Sigmoid colon (tissue), 7 donors: Measurements from ENCODE around the gene CREB3L2. TPM values are rescaled to one million over a fixed set of nuclear protein-coding genes. Genes with fewer than 3 reads are reported as not detected.

Source experiments
- DNase-seq: peaks from one replicate; pipeline ENCODE4 v3.0.0-alpha.2; 2019
- H3K27ac ChIP-seq, 4 donors: fragments of 200-600 bp; sonication (generic); one replicate each; pipeline ENCODE4 v1.5.1; 2016 to 2019; ENCODE audit warnings: mild to moderate bottlenecking in 1 of 4
- H3K27me3 ChIP-seq, 3 donors: fragments of 200-600 bp; sonication (generic); one replicate each; pipeline ENCODE4 v1.5.1; 2019; ENCODE audit warnings: mild to moderate bottlenecking in 1 of 3
- H3K36me3 ChIP-seq, 4 donors: fragments of 200-600 bp; sonication (generic); one replicate each; pipeline ENCODE4 v1.5.1; 2016 to 2019
- H3K4me1 ChIP-seq, 4 donors: fragments of 200-600 bp; sonication (generic); one replicate each; pipeline ENCODE4 v1.5.1; 2017 to 2019
- H3K4me3 ChIP-seq, 4 donors: fragments of 200-600 bp; sonication (generic); one replicate each; pipeline ENCODE4 v1.5.1; 2017 to 2019; ENCODE audit warnings: mild to moderate bottlenecking in 2 of 4, moderate library complexity in 1 of 4
- H3K9me3 ChIP-seq, 4 donors: fragments of 200-600 bp in 3 of 4; sonication (generic) in 3 of 4; one replicate each; pipeline versions ENCODE4 v1.5.1 to v1.6.1; 2013 to 2019
- CTCF ChIP-seq, 4 experiments: fragments of 450-650 bp in 3 of 4; fragments of 200-600 bp in 1 of 4; IDR thresholded peaks; one replicate each; pipeline ENCODE4 v1.5.1; 2016 to 2019; ENCODE audit warnings: antibody characterized with exemption in 4 of 4, mild to moderate bottlenecking in 3 of 4, moderate library complexity in 2 of 4
- EP300 ChIP-seq, 4 donors: sonication (generic); formaldehyde crosslinking; IDR thresholded peaks; one replicate each; pipeline ENCODE4 v1.6.1; 2017; ENCODE audit warnings: antibody characterized with exemption in 4 of 4
- POLR2A ChIP-seq, 2 donors: fragments of 450-650 bp; IDR thresholded peaks; one replicate each; pipeline ENCODE4 v1.6.1; 2016; ENCODE audit warnings: antibody characterized with exemption in 2 of 2, mild to moderate bottlenecking in 2 of 2, moderate library complexity in 2 of 2
- POLR2AphosphoS5 ChIP-seq, 4 donors: sonication (generic); formaldehyde crosslinking; IDR thresholded peaks; one replicate each; pipeline ENCODE4 v1.6.1; 2017; ENCODE audit warnings: antibody characterized with exemption in 4 of 4
- WGBS, 2 donors: extraction: QIAGEN DNeasy Blood & Tissue Kit; methylation state at CpG; one replicate each; pipeline ENCODE4 v1.1.7; 2013; 5-methylcytosine and 5-hydroxymethylcytosine counted together
- intact Hi-C: fragments of 100-400 bp; cut with DNase I; formaldehyde crosslinking; loops from one replicate; pipeline ENCODE4 v1.15.1; 2023
- polyA plus RNA-seq, 3 donors: library from polyadenylated mRNA; stranded (reverse); fragments of 200-250 nt; gene quantifications; one replicate each; pipeline ENCODE4 v1.2.3, GENCODE V29; 2013
- total RNA-seq, 4 donors: library from RNA; depleted of rRNA; stranded (reverse); fragments of >200 nt; gene quantifications; one replicate each; pipeline ENCODE4 v1.1.0, GENCODE V29; 2016
- donor health status: healthy with polysubstance abuse.
- donor health status: Bipolar disorder and iron deficiency.
- donor health status: healthy.

Gene CREB3L2
- total and polyA plus RNA-seq, 7 donors, result 3.0 to 41.3 (median 26.0) TPM

GRCh38 chr7:137920637-137921399 is 81.1 kb downstream of the CREB3L2 start:
- no peak for TF ChIP-seq POLR2A (IDR thresholded peaks at IDR 0.05)
- TF ChIP-seq EP300 (IDR thresholded peaks at IDR 0.05), result no peak
- peak; percentile 22 to 74 (median 43) for TF ChIP-seq POLR2AphosphoS5 (IDR thresholded peaks at IDR 0.05)
- no peak for TF ChIP-seq CTCF (IDR thresholded peaks at IDR 0.05)
- Histone ChIP-seq H3K9me3 (no peaks in the 10 kb centered on the region), H3K4me3 (no peak overlapping the region), H3K36me3 (peaks cover 0 to 3% (median 0%) of the 10 kb centered on the region in 4 donors), H3K27me3 (no peaks in the 10 kb centered on the region), H3K27ac (peak overlapping the region in 3 of 4 donors; percentile 57 to 74 (median 69)), H3K4me1 (peaks cover 0 to 55% (median 46%) of the 10 kb centered on the region in 4 donors)
- no peak for DNase-seq
- 53 to 73% methylated on average over 6 of the region's 6 CpGs for WGBS, 2 donors
- intact Hi-C loops, result no loop called here

GRCh38 chr7:137919987-137920386 is 81.9 kb downstream of the CREB3L2 start:
- Histone ChIP-seq H3K9me3 (no peaks in the 10 kb centered on the region), H3K4me1 (peaks cover 0 to 48% (median 39%) of the 10 kb centered on the region in 4 donors), H3K36me3 (peaks cover 0 to 11% (median 4%) of the 10 kb centered on the region in 4 donors), H3K27me3 (no peaks in the 10 kb centered on the region), H3K4me3 (no peak overlapping the region), H3K27ac (peak overlapping the region in 3 of 4 donors; percentile 57 to 74 (median 69))
- TF ChIP-seq POLR2A (IDR thresholded peaks at IDR 0.05) (no peak), CTCF (IDR thresholded peaks at IDR 0.05) (no peak), EP300 (IDR thresholded peaks at IDR 0.05) (no peak), POLR2AphosphoS5 (IDR thresholded peaks at IDR 0.05) (no peak)
- intact Hi-C loops, result no loop called here
- no peak for DNase-seq
- 97 to 98% methylated on average over 1 of the region's 1 CpG for WGBS, 2 donors

- Histone ChIP-seq H3K9me3 (no peaks in the 10 kb centered on the region), H3K4me1 (peaks cover 0 to 47% (median 36%) of the 10 kb centered on the region in 4 donors), H3K27ac (peak overlapping the region in 2 of 4 donors; percentile 51 to 74), H3K4me3 (no peak overlapping the region), H3K27me3 (no peaks in the 10 kb centered on the region), H3K36me3 (peaks cover 2 to 40% (median 10%) of the 10 kb centered on the region in 4 donors)
- 79 to 86% methylated on average over 9 of the region's 9 CpGs for WGBS, 2 donors
- intact Hi-C loops, result no loop called here
- TF ChIP-seq CTCF (IDR thresholded peaks at IDR 0.05), result no peak
- TF ChIP-seq POLR2A (IDR thresholded peaks at IDR 0.05), result no peak
- no peak for TF ChIP-seq POLR2AphosphoS5 (IDR thresholded peaks at IDR 0.05)
- no peak for TF ChIP-seq EP300 (IDR thresholded peaks at IDR 0.05)
- no peak for DNase-seq
These were observed 84.8 kb downstream of the CREB3L2 start for GRCh38 chr7:137916980-137917645.

GRCh38 chr7:137916564-137916963 is 85.3 kb downstream of the CREB3L2 start:
- intact Hi-C loops, result no loop called here

More at GRCh38 chr7:137916564-137916963, 85.3 kb downstream of the CREB3L2 start:
- Histone ChIP-seq H3K27ac (peak overlapping the region in 2 of 4 donors; percentile 51 to 74), H3K9me3 (no peaks in the 10 kb centered on the region), H3K27me3 (no peaks in the 10 kb centered on the region), H3K36me3 (peaks cover 4 to 45% (median 15%) of the 10 kb centered on the region in 4 donors), H3K4me1 (peaks cover 0 to 43% (median 32%) of the 10 kb centered on the region in 4 donors), H3K4me3 (no peak overlapping the region)
- no peak for DNase-seq
- WGBS, 2 donors, result 94 to 96% methylated on average over 8 of the region's 8 CpGs
- no peak for TF ChIP-seq CTCF (IDR thresholded peaks at IDR 0.05)
- no peak for TF ChIP-seq POLR2AphosphoS5 (IDR thresholded peaks at IDR 0.05)
- TF ChIP-seq POLR2A (IDR thresholded peaks at IDR 0.05), result no peak
- no peak for TF ChIP-seq EP300 (IDR thresholded peaks at IDR 0.05)
